SK-N-SH (cell line): ENCODE results near the gene IL15. TPM values are rescaled to one million over a fixed set of nuclear protein-coding genes. Genes with fewer than 3 reads are reported as not detected.

ENCODE experiments used
- CTCF ChIA-PET: fragments of 300-600, 350-600 bp; formaldehyde crosslinking; extraction: SDS; loops from one replicate; lab custom pipeline; 2021; lab: Yijun Ruan, JAX
- POLR2A ChIA-PET: fragments of 350-600 bp; sonication (Branson Sonifier 250); formaldehyde crosslinking; extraction: SDS; loops from one replicate; lab custom pipeline; 2020; ENCODE audit warnings: antibody characterized with exemption, inconsistent platforms; lab: Yijun Ruan, JAX
- DNase-seq: peaks from one replicate; pipeline ENCODE4 v3.0.0; 2012
- H2AFZ ChIP-seq: fragments of 200-600 bp; sonication (generic); 2 replicates; pipeline ENCODE4 v1.8.1; 2016; ENCODE audit warnings: antibody characterized with exemption, mild to moderate bottlenecking, low read depth
- H3F3A ChIP-seq: fragments of 200-600 bp; sonication (generic); replicated peaks from 2 replicates; pipeline ENCODE3; 2016; ENCODE audit warnings: antibody characterized with exemption, mild to moderate bottlenecking; ENCODE audit not compliant: insufficient read depth
- H3K27ac ChIP-seq, 2 experiments: fragments of 200-500 bp in 1 of 2; fragments of 200-600 bp in 1 of 2; sonication (Bioruptor generic) in 1 of 2; sonication (generic), shearing (Covaris generic) in 1 of 2; 2 replicates each; pipeline versions ENCODE4 v1.5.1 to v1.6.1; 2014 to 2016; ENCODE audit warnings: low read depth in 2 of 2, inconsistent platforms in 1 of 2, low read length in 1 of 2, mild to moderate bottlenecking in 1 of 2, mixed read lengths in 1 of 2
- H3K27me3 ChIP-seq: fragments of 200-600 bp; sonication (generic), shearing (Covaris generic); 2 replicates; pipeline ENCODE4 v1.6.1; 2016; ENCODE audit warnings: mixed run types; ENCODE audit not compliant: insufficient read depth
- H3K36me3 ChIP-seq, 2 experiments: fragments of 200-500 bp in 1 of 2; fragments of 200-600 bp in 1 of 2; sonication (Bioruptor generic) in 1 of 2; sonication (generic) in 1 of 2; replicated peaks in 1 of 2; 2 replicates each; pipeline versions ENCODE3 to v1.5.1; 2014 to 2016; ENCODE audit warnings: low read length in 1 of 2, mild to moderate bottlenecking in 1 of 2; ENCODE audit not compliant: insufficient read depth in 2 of 2, control insufficient read depth in 1 of 2
- H3K4me1 ChIP-seq, 2 experiments: fragments of 200-500 bp in 1 of 2; fragments of 200-600 bp in 1 of 2; sonication (Bioruptor generic) in 1 of 2; sonication (generic), shearing (Covaris generic) in 1 of 2; 2 replicates each; pipeline versions ENCODE4 v1.5.1 to v1.6.1; 2014 to 2016; ENCODE audit warnings: low read depth in 1 of 2, low read length in 1 of 2, mixed run types in 1 of 2; ENCODE audit not compliant: insufficient read depth in 2 of 2, control insufficient read depth in 1 of 2
- H3K4me2 ChIP-seq: fragments of 200-600 bp; sonication (generic), shearing (Covaris generic); 2 replicates; pipeline ENCODE4 v1.6.1; 2017; ENCODE audit warnings: mixed run types
- H3K4me3 ChIP-seq, 2 experiments: fragments of 200-500 bp in 1 of 2; fragments of 200-600 bp in 1 of 2; sonication (Bioruptor generic) in 1 of 2; sonication (generic), shearing (Covaris generic) in 1 of 2; 2 replicates each; pipeline versions ENCODE4 v1.5.1 to v1.8.1; 2014 to 2016; ENCODE audit warnings: low read depth in 2 of 2, inconsistent platforms in 1 of 2, low read length in 1 of 2, mild to moderate bottlenecking in 1 of 2, mixed read lengths in 1 of 2, moderate library complexity in 1 of 2
- H3K79me2 ChIP-seq: fragments of 200-600 bp; sonication (generic); 2 replicates; pipeline ENCODE4 v1.8.1; 2017; ENCODE audit warnings: mild to moderate bottlenecking; ENCODE audit not compliant: insufficient read depth
- H3K9ac ChIP-seq: fragments of 200-600 bp; sonication (generic); 2 replicates; pipeline ENCODE4 v1.6.1; 2017; ENCODE audit warnings: mixed run types
- H3K9me2 ChIP-seq: fragments of 200-600 bp; sonication (generic); 2 replicates; pipeline ENCODE4 v1.6.1; 2017; ENCODE audit warnings: mixed run types
- H3K9me3 ChIP-seq: fragments of 200-600 bp; sonication (generic); 2 replicates; pipeline ENCODE4 v1.6.1; 2017; ENCODE audit warnings: mixed run types, mild to moderate bottlenecking, moderate library complexity
- H4K20me1 ChIP-seq: fragments of 200-600 bp; sonication (generic); 2 replicates; pipeline ENCODE4 v1.6.1; 2017; ENCODE audit warnings: mild to moderate bottlenecking, mixed run types; ENCODE audit not compliant: insufficient read depth
- CTCF ChIP-seq: fragments of 200-600 bp; sonication (generic); IDR thresholded peaks from 2 replicates; pipeline ENCODE4 v1.6.1; 2017; ENCODE audit warnings: antibody characterized with exemption, mild to moderate bottlenecking, moderate library complexity
- FOSL2 ChIP-seq: IDR thresholded peaks from 2 replicates; pipeline ENCODE4 v1.4.0; 2012; ENCODE audit warnings: low read depth, mild to moderate bottlenecking, moderate library complexity, borderline replicate concordance
- FOXJ3 ChIP-seq: sonication (generic); formaldehyde crosslinking; IDR thresholded peaks from 2 replicates; pipeline ENCODE4 v1.5.1; 2020; ENCODE audit warnings: mild to moderate bottlenecking, missing genetic modification reagents
- GABPA ChIP-seq: IDR thresholded peaks from 2 replicates; pipeline ENCODE4 v1.4.0; 2012; ENCODE audit warnings: low read depth, mild to moderate bottlenecking
- JUND ChIP-seq: IDR thresholded peaks from 2 replicates; pipeline ENCODE4 v1.4.0; 2012
- MAX ChIP-seq: IDR thresholded peaks from 2 replicates; pipeline ENCODE4 v1.4.0; 2012; ENCODE audit warnings: low read depth
- NFIC ChIP-seq: IDR thresholded peaks from 2 replicates; pipeline ENCODE4 v1.4.0; 2012; ENCODE audit warnings: borderline replicate concordance
- RFX5 ChIP-seq: IDR thresholded peaks from 2 replicates; pipeline ENCODE4 v1.6.1; 2012; ENCODE audit warnings: mild to moderate bottlenecking, improper control_type of control experiment, low read length
- TAF1 ChIP-seq: IDR thresholded peaks from 2 replicates; pipeline ENCODE4 v1.6.1; 2012; ENCODE audit warnings: low read depth, mild to moderate bottlenecking, low read length, moderate library complexity, borderline replicate concordance
- TEAD4 ChIP-seq: IDR thresholded peaks from 2 replicates; pipeline ENCODE4 v1.4.0; 2012; ENCODE audit warnings: mild to moderate bottlenecking, borderline replicate concordance; ENCODE audit not compliant: insufficient read depth
- USF1 ChIP-seq: IDR thresholded peaks from 2 replicates; pipeline ENCODE4 v1.4.0; 2012; ENCODE audit warnings: low read depth, borderline replicate concordance
- polyA plus RNA-seq, 3 experiments: library from polyadenylated mRNA; depleted of rRNA; stranded (reverse); fragments of >200 nt; gene quantifications; 2 replicates each; pipeline ENCODE4 v1.2.3, GENCODE V29; 2012

IL15 gene
- polyA plus RNA-seq, 1 of the 3 experiments (the other 2 are of a cell fraction) = 3.7 TPM

- no peak for DNase-seq
- CTCF ChIA-PET = interaction anchor here (1.0 to 1.4 kb wide), 2 partner anchors 38 to 436 kb away, joined by 3 to 4 read pairs; no protein-coding TSS in a partner anchor
- POLR2A ChIA-PET = no interaction called here
- TF ChIP-seq CTCF (no peak), TEAD4 (no peak), USF1 (no peak), GABPA (no peak), JUND (no peak), FOSL2 (no peak), NFIC (no peak), MAX (no peak), RFX5 (no peak), TAF1 (no peak), FOXJ3 (CRISPR knock-in tag) (no peak)
- 0 out of 2 replicates have a peak, but pooled peaks cover under 1% of the 10 kb centered on the region for H3K9me3 ChIP-seq
- no peak overlapping the region for H3K4me3 ChIP-seq
- H3K9me2 ChIP-seq = no peaks in the 10 kb centered on the region
- H4K20me1 ChIP-seq = no peaks in the 10 kb centered on the region
- no peak overlapping the region for H3K4me2 ChIP-seq
- no peak overlapping the region for H2AFZ ChIP-seq
- H3K27me3 ChIP-seq = no peaks in the 10 kb centered on the region
- no peaks in the 10 kb centered on the region for H3K36me3 ChIP-seq
- H3K79me2 ChIP-seq = no peaks in the 10 kb centered on the region
- peaks cover 0 to 4% of the 10 kb centered on the region in 2 experiments; a peak in 1 of 4 replicates for H3K4me1 ChIP-seq
- no peak overlapping the region for H3K9ac ChIP-seq
- H3K27ac ChIP-seq = no peak overlapping the region
- H3F3A ChIP-seq = no peaks in the 10 kb centered on the region
These were observed 145.8 kb downstream of the IL15 start for GRCh38 chr4:141782205-141782604.
